ENCODE measurements around the gene ADAM12.

DNA sequence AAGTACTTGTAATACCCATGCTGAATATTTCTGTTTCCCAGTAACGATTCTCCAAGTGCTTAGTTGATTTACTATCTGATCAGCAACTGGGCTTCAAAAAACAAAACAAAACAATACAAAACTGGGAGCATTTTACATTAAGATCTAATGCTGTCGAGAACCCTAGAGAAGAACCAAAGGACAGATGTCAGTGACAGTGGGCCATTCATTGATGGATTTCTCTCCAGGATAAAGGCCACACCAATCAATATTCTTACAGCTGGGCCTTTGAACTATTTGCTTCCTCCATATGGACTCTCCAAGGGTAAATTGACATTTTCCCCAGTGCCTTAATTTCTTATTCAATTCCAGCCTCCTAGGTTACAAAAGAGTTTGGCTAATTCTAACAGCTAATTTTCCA lies 217.5 kb downstream of the ADAM12 start:
- TF ChIP-seq, protein P1, sequence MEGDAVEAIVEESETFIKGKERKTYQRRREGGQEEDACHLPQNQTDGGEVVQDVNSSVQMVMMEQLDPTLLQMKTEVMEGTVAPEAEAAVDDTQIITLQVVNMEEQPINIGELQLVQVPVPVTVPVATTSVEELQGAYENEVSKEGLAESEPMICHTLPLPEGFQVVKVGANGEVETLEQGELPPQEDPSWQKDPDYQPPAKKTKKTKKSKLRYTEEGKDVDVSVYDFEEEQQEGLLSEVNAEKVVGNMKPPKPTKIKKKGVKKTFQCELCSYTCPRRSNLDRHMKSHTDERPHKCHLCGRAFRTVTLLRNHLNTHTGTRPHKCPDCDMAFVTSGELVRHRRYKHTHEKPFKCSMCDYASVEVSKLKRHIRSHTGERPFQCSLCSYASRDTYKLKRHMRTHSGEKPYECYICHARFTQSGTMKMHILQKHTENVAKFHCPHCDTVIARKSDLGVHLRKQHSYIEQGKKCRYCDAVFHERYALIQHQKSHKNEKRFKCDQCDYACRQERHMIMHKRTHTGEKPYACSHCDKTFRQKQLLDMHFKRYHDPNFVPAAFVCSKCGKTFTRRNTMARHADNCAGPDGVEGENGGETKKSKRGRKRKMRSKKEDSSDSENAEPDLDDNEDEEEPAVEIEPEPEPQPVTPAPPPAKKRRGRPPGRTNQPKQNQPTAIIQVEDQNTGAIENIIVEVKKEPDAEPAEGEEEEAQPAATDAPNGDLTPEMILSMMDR (IDR thresholded peaks at IDR 0.05), result no peak
- TF ChIP-seq POLR2A (IDR thresholded peaks at IDR 0.05), result no peak
- TF ChIP-seq POLR2AphosphoS5 (IDR thresholded peaks at IDR 0.05), result no peak

All from prostate gland (tissue), 2 donors.